ENCODE measurements around the gene AGTRAP.

AGTRAP gene

DNA sequence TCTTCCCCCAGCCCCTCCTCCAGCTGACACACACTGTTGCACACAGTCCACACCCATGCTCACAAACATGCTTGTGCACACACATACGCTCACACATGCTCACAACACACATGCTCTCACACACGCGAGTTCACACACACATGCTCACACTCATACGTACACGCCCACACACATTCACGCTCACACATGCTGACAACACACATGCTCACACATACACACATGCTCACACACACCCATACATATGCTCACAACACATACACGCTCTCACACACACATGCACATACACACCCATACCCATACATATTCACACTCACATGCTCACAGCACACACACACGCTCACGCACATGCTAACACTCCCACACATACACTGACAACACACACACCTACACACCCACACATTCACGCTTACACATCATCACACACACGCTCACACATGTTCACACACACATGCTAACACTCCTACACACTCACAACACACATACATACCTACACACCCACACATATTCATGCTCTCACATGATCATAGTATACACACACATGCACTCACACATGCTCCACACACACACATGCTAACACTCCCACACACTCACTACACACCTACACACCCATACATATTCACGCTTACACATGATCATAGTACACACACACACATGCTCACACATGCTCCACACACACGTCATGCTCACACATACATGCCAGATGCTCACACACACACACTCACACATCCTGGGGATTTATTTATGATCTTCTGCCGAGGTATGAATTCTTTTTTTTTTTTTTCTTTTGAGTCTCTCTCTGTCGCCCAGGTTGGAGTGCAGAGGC is 33.7 kb upstream of the AGTRAP start (continued):
- TF ChIP-seq ZNF155 (tag by site-specific recombination; IDR thresholded peaks at IDR 0.05) (no peak), ZNF138 (tag by site-specific recombination; IDR thresholded peaks at IDR 0.05; ENCODE audit: borderline replicate concordance) (no peak), ZNF391 (tag by site-specific recombination; IDR thresholded peaks at IDR 0.05; ENCODE audit: borderline replicate concordance, low read depth) (no peak), SCRT2 (tag by site-specific recombination; IDR thresholded peaks at IDR 0.05) (peak; percentile 60), ZNF239 (tag by site-specific recombination; IDR thresholded peaks at IDR 0.05) (no peak), SP7 (tag by site-specific recombination; IDR thresholded peaks at IDR 0.05) (no peak), ZNF561 (tag by site-specific recombination; IDR thresholded peaks at IDR 0.05; ENCODE audit: borderline replicate concordance) (no peak), ZNF626 (tag by site-specific recombination; IDR thresholded peaks at IDR 0.05) (no peak), ZBTB20 (tag by site-specific recombination; IDR thresholded peaks at IDR 0.05) (0 out of 2 replicates have a peak, but pooled peaks have one; percentile 30), ZNF768 (tag by site-specific recombination; IDR thresholded peaks at IDR 0.05) (no peak), ZNF248 (tag by site-specific recombination; IDR thresholded peaks at IDR 0.05) (peak; percentile 12; the same call in 1 of the 2 replicates), ZFHX2 (tag by site-specific recombination; conservative IDR thresholded peaks at IDR 0.05) (peak; percentile 99)
- TF ChIP-seq, protein P1, sequence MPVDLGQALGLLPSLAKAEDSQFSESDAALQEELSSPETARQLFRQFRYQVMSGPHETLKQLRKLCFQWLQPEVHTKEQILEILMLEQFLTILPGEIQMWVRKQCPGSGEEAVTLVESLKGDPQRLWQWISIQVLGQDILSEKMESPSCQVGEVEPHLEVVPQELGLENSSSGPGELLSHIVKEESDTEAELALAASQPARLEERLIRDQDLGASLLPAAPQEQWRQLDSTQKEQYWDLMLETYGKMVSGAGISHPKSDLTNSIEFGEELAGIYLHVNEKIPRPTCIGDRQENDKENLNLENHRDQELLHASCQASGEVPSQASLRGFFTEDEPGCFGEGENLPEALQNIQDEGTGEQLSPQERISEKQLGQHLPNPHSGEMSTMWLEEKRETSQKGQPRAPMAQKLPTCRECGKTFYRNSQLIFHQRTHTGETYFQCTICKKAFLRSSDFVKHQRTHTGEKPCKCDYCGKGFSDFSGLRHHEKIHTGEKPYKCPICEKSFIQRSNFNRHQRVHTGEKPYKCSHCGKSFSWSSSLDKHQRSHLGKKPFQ (tag by site-specific recombination; IDR thresholded peaks at IDR 0.05) = peak; percentile 98
- TF ChIP-seq, protein P2, sequence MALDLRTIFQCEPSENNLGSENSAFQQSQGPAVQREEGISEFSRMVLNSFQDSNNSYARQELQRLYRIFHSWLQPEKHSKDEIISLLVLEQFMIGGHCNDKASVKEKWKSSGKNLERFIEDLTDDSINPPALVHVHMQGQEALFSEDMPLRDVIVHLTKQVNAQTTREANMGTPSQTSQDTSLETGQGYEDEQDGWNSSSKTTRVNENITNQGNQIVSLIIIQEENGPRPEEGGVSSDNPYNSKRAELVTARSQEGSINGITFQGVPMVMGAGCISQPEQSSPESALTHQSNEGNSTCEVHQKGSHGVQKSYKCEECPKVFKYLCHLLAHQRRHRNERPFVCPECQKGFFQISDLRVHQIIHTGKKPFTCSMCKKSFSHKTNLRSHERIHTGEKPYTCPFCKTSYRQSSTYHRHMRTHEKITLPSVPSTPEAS (tag by site-specific recombination; IDR thresholded peaks at IDR 0.05) = peak; percentile 65
- TF ChIP-seq, protein P3, sequence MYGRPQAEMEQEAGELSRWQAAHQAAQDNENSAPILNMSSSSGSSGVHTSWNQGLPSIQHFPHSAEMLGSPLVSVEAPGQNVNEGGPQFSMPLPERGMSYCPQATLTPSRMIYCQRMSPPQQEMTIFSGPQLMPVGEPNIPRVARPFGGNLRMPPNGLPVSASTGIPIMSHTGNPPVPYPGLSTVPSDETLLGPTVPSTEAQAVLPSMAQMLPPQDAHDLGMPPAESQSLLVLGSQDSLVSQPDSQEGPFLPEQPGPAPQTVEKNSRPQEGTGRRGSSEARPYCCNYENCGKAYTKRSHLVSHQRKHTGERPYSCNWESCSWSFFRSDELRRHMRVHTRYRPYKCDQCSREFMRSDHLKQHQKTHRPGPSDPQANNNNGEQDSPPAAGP (tag by site-specific recombination; IDR thresholded peaks at IDR 0.05) = no peak
- TF ChIP-seq, protein P4, sequence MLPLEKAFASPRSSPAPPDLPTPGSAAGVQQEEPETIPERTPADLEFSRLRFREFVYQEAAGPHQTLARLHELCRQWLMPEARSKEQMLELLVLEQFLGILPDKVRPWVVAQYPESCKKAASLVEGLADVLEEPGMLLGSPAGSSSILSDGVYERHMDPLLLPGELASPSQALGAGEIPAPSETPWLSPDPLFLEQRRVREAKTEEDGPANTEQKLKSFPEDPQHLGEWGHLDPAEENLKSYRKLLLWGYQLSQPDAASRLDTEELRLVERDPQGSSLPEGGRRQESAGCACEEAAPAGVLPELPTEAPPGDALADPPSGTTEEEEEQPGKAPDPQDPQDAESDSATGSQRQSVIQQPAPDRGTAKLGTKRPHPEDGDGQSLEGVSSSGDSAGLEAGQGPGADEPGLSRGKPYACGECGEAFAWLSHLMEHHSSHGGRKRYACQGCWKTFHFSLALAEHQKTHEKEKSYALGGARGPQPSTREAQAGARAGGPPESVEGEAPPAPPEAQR (tag by site-specific recombination; IDR thresholded peaks at IDR 0.05) = no peak
- TF ChIP-seq, protein P5, sequence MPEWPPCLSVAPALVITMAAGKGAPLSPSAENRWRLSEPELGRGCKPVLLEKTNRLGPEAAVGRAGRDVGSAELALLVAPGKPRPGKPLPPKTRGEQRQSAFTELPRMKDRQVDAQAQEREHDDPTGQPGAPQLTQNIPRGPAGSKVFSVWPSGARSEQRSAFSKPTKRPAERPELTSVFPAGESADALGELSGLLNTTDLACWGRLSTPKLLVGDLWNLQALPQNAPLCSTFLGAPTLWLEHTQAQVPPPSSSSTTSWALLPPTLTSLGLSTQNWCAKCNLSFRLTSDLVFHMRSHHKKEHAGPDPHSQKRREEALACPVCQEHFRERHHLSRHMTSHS (tag by site-specific recombination; IDR thresholded peaks at IDR 0.05) = 0 out of 2 replicates have a peak, but pooled peaks have one; percentile 39
- TF ChIP-seq, protein P6, sequence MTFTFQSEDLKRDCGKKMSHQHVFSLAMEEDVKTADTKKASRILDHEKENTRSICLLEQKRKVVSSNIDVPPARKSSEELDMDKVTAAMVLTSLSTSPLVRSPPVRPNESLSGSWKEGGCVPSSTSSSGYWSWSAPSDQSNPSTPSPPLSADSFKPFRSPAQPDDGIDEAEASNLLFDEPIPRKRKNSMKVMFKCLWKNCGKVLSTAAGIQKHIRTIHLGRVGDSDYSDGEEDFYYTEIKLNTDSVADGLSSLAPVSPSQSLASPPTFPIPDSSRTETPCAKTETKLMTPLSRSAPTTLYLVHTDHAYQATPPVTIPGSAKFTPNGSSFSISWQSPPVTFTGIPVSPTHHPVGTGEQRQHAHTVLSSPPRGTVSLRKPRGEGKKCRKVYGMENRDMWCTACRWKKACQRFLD (tag by site-specific recombination; IDR thresholded peaks at IDR 0.05) = no peak
